Spleen (tissue), 11 donors: ENCODE data around the gene ADGRL3. TPM values are rescaled to one million over a fixed set of nuclear protein-coding genes. Genes with fewer than 3 reads are reported as not detected.

Experiments used
- DNase-seq: peaks from one replicate; pipeline ENCODE4 v3.0.0-alpha.2; 2020
- H3K27ac ChIP-seq, 8 donors: fragments of 200-600 bp; sonication (generic) in 7 of 8; 1 replicate in 4 of 8; 2 replicates in 4 of 8; pipeline versions ENCODE4 v1.5.0 to v1.8.0; 2016 to 2021; ENCODE audit warnings: inconsistent platforms in 4 of 8, mild to moderate bottlenecking in 4 of 8, moderate library complexity in 1 of 8
- H3K27me3 ChIP-seq, 7 donors: fragments of 200-600 bp; sonication (generic) in 6 of 7; replicated peaks in 1 of 7; 1 replicate in 4 of 7; 2 replicates in 3 of 7; pipeline versions ENCODE4 v1.5.0 to v1.8.0; 2016 to 2021; ENCODE audit warnings: inconsistent platforms in 3 of 7, mild to moderate bottlenecking in 1 of 7
- H3K36me3 ChIP-seq, 6 donors: fragments of 200-600 bp; sonication (generic) in 5 of 6; 1 replicate in 4 of 6; 2 replicates in 2 of 6; pipeline versions ENCODE4 v1.5.0 to v1.8.0; 2016 to 2021; ENCODE audit warnings: inconsistent platforms in 2 of 6
- H3K4me1 ChIP-seq, 6 donors: fragments of 200-600 bp; sonication (generic) in 5 of 6; 1 replicate in 3 of 6; 2 replicates in 3 of 6; pipeline versions ENCODE4 v1.5.0 to v1.8.0; 2016 to 2021; ENCODE audit warnings: inconsistent platforms in 3 of 6
- H3K4me3 ChIP-seq, 8 donors: fragments of 200-600 bp; sonication (generic) in 7 of 8; 1 replicate in 4 of 8; 2 replicates in 4 of 8; pipeline versions ENCODE4 v1.5.0 to v1.8.0; 2016 to 2021; ENCODE audit warnings: inconsistent platforms in 4 of 8, mild to moderate bottlenecking in 4 of 8, moderate library complexity in 2 of 8
- H3K9me3 ChIP-seq, 8 donors: fragments of 200-600 bp; sonication (generic) in 7 of 8; 1 replicate in 4 of 8; 2 replicates in 4 of 8; pipeline versions ENCODE4 v1.5.0 to v1.8.0; 2016 to 2021; ENCODE audit warnings: inconsistent platforms in 4 of 8
- POLR2A ChIP-seq, 3 donors: fragments of 450-650 bp; IDR thresholded peaks; one replicate each; pipeline ENCODE4 v1.5.1; 2017; ENCODE audit warnings: antibody characterized with exemption in 3 of 3, mild to moderate bottlenecking in 1 of 3
- POLR2AphosphoS5 ChIP-seq, 3 donors: sonication (generic); formaldehyde crosslinking; IDR thresholded peaks; one replicate each; pipeline ENCODE4 v1.5.1; 2017; ENCODE audit warnings: antibody characterized with exemption in 3 of 3
- WGBS, 5 donors: extraction: QIAGEN DNeasy Blood & Tissue Kit in 3 of 5; methylation state at CpG; one replicate each; pipeline versions ENCODE4 v1.1.5 to v1.1.7; 2013 to 2018; 5-methylcytosine and 5-hydroxymethylcytosine counted together
- intact Hi-C: fragments of 100-400 bp; cut with DNase I; formaldehyde crosslinking; loops from one replicate; pipeline ENCODE4 v1.15.0; 2023; ENCODE audit warnings: low total_unique reads
- polyA plus RNA-seq, 3 donors: library from polyadenylated mRNA; stranded (reverse); fragments of 200-250 nt; gene quantifications; one replicate each; pipeline ENCODE4 v1.2.1, GENCODE V29; 2013
- total RNA-seq, 7 donors: library from RNA; depleted of rRNA in 3 of 7; stranded (reverse); fragments of >200 nt in 3 of 7; fragmentation: NEBNext Ultra II Directional in 4 of 7; extraction: Animal tissue kit (Norgen Biotek cat#: 25700) in 4 of 7; gene quantifications; one replicate each; pipeline versions ENCODE4 v1.1.0 to v1.2.1, GENCODE V29; 2016 to 2021
- TF ChIP-seq, protein P1 (sequence below), 11 experiments: fragments of 200-600 bp in 7 of 11; fragments of 450-650 bp in 4 of 11; sonication (generic) in 4 of 11; IDR thresholded peaks in 8 of 11; conservative IDR thresholded peaks in 3 of 11; 1 replicate in 7 of 11; 2 replicates in 4 of 11; pipeline versions ENCODE4 v1.4.0 to v1.8.0; 2016 to 2021; ENCODE audit warnings: antibody characterized with exemption in 11 of 11, inconsistent platforms in 4 of 11, mild to moderate bottlenecking in 1 of 11
- donor health status: healthy with polysubstance abuse.
- donor health status: DM: no; HTN: no; CAD: no; lungs with moderate emphysema.
- donor health status: DM: no; HTN: no; CAD: no.
- donor health status: Bipolar disorder and iron deficiency.
- donor health status: healthy.
- donor health status: DM: no; HTN: no; CAD: no.
- donor health status: DM: yes; HTN: yes; CAD: no.

The ADGRL3 gene
- total and polyA plus RNA-seq, 10 donors = 0.09 to 0.92 (median 0.46) TPM; not detected in 1

- Histone ChIP-seq H3K27me3 (no peaks in the 10 kb centered on the region), H3K27ac (no peak overlapping the region), H3K36me3 (no peaks in the 10 kb centered on the region), H3K4me3 (no peak overlapping the region), H3K9me3 (no peaks in the 10 kb centered on the region), H3K4me1 (no peaks in the 10 kb centered on the region)
- TF ChIP-seq, protein P1, sequence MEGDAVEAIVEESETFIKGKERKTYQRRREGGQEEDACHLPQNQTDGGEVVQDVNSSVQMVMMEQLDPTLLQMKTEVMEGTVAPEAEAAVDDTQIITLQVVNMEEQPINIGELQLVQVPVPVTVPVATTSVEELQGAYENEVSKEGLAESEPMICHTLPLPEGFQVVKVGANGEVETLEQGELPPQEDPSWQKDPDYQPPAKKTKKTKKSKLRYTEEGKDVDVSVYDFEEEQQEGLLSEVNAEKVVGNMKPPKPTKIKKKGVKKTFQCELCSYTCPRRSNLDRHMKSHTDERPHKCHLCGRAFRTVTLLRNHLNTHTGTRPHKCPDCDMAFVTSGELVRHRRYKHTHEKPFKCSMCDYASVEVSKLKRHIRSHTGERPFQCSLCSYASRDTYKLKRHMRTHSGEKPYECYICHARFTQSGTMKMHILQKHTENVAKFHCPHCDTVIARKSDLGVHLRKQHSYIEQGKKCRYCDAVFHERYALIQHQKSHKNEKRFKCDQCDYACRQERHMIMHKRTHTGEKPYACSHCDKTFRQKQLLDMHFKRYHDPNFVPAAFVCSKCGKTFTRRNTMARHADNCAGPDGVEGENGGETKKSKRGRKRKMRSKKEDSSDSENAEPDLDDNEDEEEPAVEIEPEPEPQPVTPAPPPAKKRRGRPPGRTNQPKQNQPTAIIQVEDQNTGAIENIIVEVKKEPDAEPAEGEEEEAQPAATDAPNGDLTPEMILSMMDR (IDR thresholded peaks at IDR 0.05 in 8 of 11, conservative IDR thresholded peaks at IDR 0.05 in 3 of 11) = no peak
- TF ChIP-seq POLR2AphosphoS5 (IDR thresholded peaks at IDR 0.05) = no peak
- no peak for TF ChIP-seq POLR2A (IDR thresholded peaks at IDR 0.05)
- intact Hi-C loops = no loop called here
- DNase-seq = no peak
- WGBS, 5 donors = 41 to 70% (median 42%) methylated on average over 2 of the region's 2 CpGs
These were observed 711.2 kb downstream of the ADGRL3 start for GRCh38 chr4:61911313-61911756.

GRCh38 chr4:61913619-61914018 lies 713.5 kb downstream of the ADGRL3 start:
- Histone ChIP-seq H3K27me3 (no peaks in the 10 kb centered on the region), H3K4me3 (no peak overlapping the region), H3K4me1 (no peaks in the 10 kb centered on the region), H3K27ac (no peak overlapping the region), H3K36me3 (no peaks in the 10 kb centered on the region), H3K9me3 (peaks cover 0 to 4% (median 0%) of the 10 kb centered on the region in 8 donors)
- DNase-seq = no peak
- 92 to 95% (median 94%) methylated on average over 2 of the region's 2 CpGs for WGBS, 5 donors
- intact Hi-C loops = no loop called here
- no peak for TF ChIP-seq POLR2A (IDR thresholded peaks at IDR 0.05)
- TF ChIP-seq, protein P1 (IDR thresholded peaks at IDR 0.05 in 8 of 11, conservative IDR thresholded peaks at IDR 0.05 in 3 of 11) = no peak
- no peak for TF ChIP-seq POLR2AphosphoS5 (IDR thresholded peaks at IDR 0.05)

DNA sequence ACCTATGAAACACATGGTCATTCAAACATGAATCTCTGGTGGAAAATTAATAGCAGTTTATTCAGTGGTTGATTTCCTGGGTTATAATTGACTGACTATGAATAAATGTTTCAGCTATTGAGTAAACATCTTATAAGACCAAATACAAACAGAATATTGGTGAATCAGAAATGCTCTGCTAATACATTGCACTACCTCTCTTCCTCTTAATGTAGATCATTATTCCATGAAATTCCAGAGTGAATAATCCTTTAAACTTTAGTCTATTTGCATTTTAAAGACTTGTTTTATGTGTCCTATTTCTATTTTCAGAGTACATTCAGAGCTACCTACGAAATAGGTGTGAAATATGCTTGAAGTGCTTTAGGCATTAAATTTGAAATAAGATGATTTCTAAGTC lies 715.4 kb downstream of the ADGRL3 start:
- WGBS, 5 donors = 58 to 89% (median 75%) methylated on average over 1 of the region's 1 CpG

DNA sequence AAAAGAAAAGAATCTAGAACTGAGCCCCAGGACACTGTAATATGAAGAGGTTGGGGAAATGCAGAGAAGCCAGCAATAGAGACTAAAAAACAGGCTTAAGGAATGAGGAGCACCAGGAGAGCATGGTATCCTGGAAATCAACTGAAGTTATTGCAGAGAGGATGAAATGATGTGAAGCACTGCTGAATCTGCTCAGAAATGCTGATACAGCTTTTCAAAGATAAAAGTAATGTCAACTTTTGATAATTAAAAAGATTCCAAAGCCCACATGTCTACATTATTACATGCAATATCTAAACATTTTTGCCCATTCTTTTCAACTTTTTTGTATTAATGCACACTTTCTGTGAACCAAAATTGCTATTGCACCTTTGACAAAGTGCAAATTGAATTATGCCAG lies 718.4 kb downstream of the ADGRL3 start:
- Histone ChIP-seq H3K4me1 (no peaks in the 10 kb centered on the region), H3K9me3 (peaks cover 0 to 4% (median 0%) of the 10 kb centered on the region in 8 donors), H3K27me3 (no peaks in the 10 kb centered on the region), H3K27ac (no peak overlapping the region), H3K36me3 (no peaks in the 10 kb centered on the region), H3K4me3 (no peak overlapping the region)
- DNase-seq = no peak
- intact Hi-C loops = no loop called here
- no peak for TF ChIP-seq POLR2A (IDR thresholded peaks at IDR 0.05)
- TF ChIP-seq, protein P1 (IDR thresholded peaks at IDR 0.05 in 8 of 11, conservative IDR thresholded peaks at IDR 0.05 in 3 of 11) = no peak
- TF ChIP-seq POLR2AphosphoS5 (IDR thresholded peaks at IDR 0.05) = no peak

More for the DNA sequence above, 715.4 kb downstream of the ADGRL3 start:
- no peaks in the 10 kb centered on the region for H3K4me1 ChIP-seq
- no peak overlapping the region for H3K27ac ChIP-seq
- peaks cover 0 to 4% (median 0%) of the 10 kb centered on the region in 8 donors for H3K9me3 ChIP-seq
- H3K36me3 ChIP-seq = no peaks in the 10 kb centered on the region
- no peak for DNase-seq
- intact Hi-C loops = no loop called here
- no peak overlapping the region for H3K4me3 ChIP-seq
- no peaks in the 10 kb centered on the region for H3K27me3 ChIP-seq
- TF ChIP-seq, protein P1 (IDR thresholded peaks at IDR 0.05 in 8 of 11, conservative IDR thresholded peaks at IDR 0.05 in 3 of 11) = no peak
- TF ChIP-seq POLR2A (IDR thresholded peaks at IDR 0.05) (no peak), POLR2AphosphoS5 (IDR thresholded peaks at IDR 0.05) (no peak)
